Hematopoietic multipotent progenitor cell treated with erythropoietin and hydrocortisone succinate and interleukin-3 and kit ligand, for 17 days (in vitro differentiated cells): Measurements from ENCODE around the gene LZTS3.
"Not testable (repeated sequence)": the region's sequence is repeated elsewhere in the genome, so short reads cannot be mapped to it uniquely, and the experiment has no call there.

Experiments
- DNase-seq: peaks from one replicate; pipeline ENCODE4 v3.0.0-alpha.2; 2015; ENCODE audit warnings: low spot score

The LZTS3 gene

DNA sequence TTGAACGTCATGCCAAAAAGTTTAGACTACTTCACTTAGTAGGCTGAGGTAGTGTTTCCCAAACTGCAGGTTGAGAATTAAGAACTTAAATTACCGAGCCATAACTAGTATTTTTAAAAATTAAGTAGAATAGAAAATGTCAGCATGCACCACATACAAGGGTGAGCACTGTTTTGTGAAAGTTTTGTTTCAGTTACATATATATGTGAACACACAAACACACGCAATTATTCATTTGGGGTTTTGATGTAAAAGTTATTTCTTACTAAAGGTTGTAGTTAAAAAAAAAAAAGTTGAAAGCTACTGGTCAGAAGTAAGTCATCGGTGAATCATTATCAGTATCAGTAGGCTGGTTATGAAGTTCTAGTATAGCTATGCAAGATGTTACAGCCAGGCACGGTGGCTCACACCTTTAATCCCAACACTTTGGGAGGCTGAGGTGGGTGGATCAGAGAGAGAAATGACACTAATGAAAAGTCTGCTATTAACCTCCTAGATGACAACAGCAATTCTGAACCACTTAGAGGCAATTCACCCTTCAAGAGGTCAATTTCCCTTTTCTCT, 37.8 kb downstream of the LZTS3 start:
- DNase-seq = no peak

DNA sequence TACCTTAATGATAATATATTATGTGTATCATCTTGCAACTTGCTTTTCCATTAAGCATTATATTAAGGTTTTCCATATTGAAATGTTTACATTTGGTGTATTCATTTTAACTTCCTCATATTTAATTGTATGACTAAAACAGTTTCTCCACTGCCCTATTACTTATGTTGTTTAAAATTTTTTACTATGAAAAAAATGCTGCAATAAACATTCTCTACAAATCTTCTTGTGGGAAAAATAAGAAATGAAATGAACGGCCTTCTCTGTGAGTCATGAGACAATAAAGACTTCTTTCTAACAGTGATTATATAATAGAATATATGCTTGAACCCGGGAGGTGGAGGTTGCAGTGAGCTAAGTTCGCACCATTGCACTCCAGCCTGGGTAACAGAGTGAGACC, 39.2 kb downstream of the LZTS3 start:
- no peak for DNase-seq

DNA sequence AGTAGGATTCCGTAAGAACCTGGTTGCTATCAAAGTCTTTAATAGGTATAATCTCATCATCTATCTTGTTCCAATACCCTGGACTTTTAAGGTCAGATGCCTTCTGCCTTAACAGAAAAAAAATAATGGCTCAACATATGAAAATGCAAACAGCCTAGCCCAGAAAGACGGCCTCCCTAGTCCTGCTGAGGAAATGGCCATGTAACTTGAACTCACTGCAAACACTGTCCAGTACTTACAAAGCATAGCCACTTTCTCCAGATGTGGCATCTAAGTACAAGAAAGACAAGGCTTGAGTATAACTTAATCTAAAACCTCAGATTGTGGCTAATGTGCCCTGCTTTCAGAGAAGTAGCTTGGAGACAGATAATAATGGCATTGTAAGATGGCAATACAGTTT, 40.2 kb downstream of the LZTS3 start:
- no peak for DNase-seq

DNA sequence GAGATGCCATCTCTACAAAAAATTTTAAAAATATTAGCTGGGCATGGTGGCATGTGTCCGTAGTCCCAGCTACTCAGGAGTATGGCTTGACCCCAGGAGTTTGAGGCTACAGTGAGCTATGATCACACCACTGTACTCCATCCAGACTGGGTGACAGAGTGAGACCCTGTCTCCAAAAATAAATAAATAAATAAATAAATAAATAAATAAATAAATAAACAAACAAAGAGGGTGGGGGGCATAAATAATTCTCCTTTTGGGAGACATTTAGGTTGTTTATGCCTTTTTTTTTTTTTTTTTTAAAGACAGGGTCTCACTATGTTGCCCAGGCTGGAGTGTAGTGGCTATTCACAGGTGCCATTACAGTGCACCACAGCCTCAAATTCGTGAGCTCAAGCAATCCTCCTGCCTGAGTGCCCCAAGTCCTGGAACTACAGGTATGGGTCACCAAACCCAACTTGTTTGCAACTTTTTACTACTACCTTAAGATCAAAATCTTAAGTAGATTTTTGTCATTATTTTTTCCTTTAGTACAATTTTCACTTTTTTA, 43.2 kb downstream of the LZTS3 start:
- no peak for DNase-seq

DNA sequence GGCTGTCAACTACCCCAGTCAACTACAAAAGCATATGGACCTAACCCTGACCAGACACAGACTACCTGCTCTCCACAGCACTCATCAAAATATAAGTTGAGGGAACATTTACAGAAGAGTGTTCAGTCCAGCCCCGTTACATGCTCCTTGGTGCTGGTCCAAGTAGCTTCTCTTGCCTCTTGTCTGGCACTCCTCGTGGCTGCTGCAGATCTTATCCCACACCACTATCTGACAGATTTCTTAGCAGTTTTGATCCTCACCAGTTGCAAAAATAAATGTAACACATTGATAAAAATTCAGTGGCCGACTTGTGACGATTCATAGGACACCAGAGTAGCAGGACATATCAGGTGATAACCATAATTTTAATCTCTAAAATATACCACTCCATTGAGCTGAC, 44.3 kb downstream of the LZTS3 start:
- no peak for DNase-seq

DNA sequence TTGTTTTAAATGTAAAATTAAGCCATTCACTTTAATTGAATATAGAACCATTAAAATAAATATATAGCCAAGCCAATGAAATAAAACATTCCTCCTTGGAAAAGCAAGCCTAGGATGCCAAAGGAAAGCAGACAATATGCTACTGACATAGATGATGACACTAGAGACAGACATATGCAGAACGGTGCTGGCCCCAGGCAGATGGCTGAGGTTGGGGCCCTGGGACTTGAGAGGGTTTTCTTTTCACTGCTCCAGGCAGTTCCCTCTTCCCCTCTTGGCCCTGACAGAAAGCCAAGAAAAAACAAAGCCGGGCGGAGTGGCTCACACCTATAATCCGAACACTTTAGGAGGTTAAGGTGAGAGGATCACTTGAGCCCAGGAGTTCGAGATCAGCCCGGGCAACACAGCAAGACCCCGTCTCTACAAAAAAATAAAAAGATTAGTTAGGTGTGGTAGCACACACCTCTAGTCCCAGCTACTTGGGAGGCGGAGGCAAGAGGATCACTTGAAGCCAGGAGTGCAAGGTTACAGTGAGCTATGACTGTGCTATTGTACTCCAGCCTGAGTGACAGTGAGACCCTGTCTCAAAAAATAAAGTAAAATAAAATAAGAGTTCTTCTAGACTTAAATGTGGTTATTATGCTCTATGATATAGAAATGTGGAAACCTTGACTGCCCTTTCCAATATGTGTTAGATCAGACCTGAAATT, 44.9 kb downstream of the LZTS3 start:
- DNase-seq = no peak

DNA sequence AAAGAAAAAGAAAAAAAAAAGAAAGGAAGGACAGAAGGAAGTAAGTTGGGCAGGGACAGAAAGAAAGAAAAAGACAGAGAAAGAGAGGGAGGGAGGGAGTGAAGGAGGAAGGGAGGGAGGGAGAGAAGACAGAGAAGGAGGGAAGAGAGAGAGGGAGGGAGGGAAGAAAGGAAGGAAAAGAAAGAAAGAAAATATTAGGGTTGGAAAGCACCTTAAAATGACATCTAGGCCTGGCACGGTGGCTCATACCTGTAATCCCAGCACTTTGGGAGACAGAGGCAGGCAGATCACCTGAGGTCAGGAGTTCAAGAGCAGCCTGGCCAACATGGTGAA, 46.9 kb downstream of the LZTS3 start:
- no peak for DNase-seq

DNA sequence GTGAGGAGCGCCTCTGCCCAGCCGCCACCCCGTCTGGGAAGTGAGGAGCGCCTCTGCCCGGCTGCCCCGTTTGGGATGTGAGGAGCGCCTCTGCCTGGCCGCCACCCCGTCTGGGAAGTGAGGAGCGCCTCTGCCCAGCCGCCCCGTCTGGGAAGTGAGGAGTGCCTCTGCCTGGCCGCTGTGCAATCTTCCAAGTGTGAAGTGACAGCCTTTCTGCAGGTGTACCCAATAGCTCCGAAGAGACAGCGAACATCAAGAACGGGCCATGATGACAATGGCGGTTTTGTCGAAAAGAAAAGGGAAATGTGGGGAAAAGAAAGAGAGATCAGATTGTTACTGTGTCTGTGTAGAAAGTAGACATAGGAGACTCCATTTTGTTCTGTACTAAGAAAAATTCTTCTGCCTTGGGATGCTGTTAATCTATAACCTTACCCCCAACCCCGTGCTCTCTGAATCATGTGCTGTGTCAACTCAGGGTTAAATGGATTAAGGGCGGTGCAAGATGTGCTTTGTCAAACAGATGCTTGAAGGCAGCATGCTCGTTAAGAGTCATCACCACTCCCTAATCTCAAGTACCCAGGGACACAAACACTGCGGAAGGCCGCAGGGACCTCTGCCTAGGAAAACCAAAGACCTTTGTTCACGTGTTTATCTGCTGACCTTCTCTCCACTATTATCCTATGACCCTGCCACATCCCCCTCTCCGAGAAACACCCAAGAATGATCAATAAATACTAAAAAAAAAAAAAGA, 47.4 kb downstream of the LZTS3 start:
- DNase-seq = not testable (repeated sequence)

DNA sequence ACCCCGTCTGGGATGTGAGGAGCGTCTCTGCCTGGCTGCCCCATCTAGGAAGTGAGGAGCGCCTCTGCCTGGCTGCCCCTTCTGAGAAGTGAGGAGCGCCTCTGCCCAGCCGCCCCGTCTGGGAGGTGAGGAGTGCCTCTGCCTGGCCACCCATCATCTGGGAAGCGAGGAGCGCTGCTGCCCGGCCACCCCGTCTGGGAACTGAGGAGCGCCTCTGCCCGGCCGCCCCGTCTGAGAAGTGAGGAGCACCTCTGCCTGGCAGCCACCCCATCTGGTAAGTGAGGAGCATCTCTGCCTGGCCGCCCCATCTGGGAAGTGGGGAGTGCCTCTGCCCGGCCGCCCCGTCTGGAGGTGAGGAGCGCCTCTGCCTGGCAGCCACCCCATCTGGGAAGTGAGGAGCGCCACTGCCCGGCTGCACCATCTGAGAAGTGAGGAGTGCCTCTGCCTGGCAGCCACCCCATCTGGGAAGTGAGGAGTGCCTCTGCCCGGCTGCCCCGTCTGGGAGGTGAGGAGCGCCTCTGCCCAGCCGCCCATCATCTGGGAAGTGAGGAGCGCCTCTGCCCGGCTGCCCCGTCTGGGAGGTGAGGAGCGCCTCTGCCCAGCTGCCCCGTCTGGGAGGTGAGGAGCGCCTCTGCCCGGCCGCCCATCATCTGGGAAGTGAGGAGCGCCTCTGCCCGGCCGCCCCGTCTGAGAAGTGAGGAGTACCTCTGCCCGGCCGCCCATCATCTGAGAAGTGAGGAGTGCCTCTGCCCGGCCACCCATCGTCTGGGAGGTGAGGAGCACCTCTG, 48.4 kb downstream of the LZTS3 start:
- DNase-seq = not testable (repeated sequence)

DNA sequence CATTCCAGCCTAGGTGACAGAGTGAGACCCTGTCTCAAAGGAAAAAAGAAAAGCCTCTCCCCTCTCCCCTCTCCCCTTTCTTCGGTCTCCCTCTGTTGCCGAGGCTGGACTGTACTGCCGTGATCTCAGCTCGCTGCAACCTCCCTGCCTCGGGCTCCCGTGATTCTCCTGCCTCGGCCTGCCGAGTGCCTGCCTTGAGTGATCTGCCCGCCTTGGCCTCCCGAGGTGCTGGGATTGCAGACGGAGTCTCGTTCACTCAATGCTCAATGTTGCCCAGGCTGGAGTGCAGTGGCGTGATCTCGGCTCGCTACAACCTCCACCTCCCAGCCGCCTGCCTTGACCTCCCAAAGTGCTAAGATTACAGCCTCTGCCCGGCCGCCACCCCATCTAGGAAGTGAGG, 49.2 kb downstream of the LZTS3 start:
- DNase-seq = not testable (repeated sequence)

DNA sequence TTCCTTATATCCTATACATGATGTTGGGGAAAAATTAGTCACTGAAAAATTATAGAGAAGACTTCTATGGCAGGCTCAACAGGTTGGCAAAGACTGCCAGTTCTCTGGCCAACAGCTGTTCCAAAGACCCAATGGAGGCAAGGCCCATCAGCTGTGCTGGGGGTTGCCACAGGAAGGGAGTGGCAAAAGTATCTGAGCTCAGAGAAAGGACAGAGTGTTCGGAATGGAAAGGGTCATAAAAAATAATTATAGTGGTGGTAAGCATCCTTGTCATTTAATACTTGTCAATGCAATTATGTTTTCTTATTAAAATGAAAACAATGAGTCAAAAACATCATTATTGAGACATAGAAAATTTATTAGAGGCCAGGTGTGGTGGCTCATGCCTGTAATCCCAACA, 49.8 kb downstream of the LZTS3 start:
- no peak for DNase-seq

DNA sequence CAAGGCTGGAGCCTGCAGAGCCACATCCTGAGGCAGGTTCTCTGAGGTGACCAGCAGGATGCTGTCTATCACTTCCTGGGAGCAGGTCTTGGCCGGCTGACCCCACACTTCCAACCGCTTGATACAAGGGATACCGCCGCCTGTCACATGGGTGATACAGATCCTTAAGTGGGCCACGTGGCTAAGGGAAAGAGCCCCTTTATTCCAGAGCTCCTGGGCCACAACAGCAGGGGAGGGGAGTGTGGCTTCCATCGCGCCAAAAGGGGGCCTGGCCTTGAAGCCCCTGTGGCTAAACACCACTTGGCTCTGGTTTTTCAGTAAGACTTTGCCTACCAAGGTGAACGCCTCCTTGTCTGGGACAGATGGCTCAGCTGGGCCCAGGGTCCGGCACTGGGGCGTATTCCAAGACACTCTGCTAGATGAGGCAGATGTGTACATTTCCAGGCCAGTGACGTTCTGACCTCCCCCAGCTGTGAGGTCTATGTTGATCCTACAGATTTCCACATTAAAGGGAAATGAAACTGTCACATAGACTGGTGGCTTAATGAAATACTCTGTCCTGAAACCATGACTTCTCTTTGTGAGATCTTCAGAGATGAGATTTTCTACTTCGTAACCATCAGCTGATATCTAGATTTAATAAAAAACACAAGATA, 51.3 kb downstream of the LZTS3 start:
- DNase-seq = no peak

DNA sequence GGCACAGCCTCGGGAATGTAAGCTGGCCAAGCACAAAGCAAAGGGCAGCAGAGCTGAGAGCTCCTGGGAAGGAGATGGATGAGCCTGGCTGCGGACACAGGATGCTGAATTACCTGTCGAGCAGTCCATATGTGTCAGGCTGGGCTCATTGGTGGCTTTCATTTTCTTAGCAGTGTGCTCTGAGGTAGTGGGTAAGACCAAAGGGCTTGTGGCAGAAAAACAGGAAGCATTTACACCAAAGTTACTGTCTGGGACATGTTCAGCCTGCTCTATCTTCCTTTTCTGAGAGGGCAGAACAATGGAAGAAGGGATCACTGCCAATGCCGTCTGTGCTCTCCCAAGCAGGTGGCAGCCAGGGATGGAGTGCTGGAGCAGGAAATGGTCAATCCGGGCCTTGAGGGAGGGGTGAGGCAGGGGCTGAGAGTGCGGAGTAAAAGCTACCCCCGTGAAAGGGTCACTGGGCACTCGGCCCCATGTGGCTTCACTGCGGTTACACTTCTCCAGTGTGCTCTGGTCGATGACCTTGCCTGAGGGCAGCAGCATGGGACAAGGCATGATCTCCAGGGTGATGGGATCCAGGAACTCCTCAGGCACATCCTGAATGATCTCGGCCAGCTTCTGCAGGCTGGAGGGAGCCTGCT, 52.0 kb downstream of the LZTS3 start:
- no peak for DNase-seq

DNA sequence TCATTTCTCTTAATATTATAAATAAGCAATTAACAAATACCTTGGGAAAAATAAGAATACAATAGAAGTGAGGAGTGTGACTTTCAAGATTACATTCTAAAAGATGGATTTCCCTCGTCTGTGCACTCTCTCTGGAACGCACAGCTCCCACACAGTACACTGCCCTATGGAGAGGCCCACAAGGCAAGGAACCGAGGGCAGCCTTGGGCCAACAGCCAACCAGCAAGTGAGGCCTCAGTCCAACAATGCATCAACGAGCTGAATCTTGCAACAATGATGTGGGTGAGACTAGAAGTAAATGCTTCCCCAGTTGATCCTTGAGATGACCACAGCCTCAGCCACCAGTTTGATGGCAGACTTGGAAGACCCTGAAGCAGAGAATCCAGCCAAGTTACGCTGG, 54.3 kb downstream of the LZTS3 start:
- DNase-seq = no peak

DNA sequence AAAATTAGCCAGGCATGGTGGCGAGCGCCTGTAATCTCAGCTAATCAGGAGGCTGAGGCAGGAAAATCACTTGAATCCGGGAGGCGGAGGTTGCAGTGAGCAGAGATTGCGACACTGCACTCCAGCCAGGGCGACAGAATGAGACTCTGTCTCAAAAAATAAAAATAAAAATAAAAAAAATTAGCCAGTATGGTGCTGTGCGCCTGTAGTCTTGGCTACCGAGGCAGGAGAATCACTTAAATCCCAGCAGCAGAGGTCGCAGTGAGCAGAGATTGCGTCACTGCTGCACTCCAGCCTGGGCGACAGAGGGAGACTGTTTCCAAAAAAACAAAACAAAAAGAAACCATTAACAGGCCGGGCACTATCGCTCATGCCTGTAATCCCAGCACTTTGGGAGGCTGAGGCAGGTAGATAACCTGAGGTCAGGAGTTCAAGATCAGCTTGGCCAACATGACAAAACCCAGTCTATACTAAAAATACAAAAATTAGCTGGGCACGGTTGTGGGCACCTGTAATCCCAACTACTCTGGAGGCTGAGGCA, 55.4 kb downstream of the LZTS3 start:
- DNase-seq = peak; percentile 31

DNA sequence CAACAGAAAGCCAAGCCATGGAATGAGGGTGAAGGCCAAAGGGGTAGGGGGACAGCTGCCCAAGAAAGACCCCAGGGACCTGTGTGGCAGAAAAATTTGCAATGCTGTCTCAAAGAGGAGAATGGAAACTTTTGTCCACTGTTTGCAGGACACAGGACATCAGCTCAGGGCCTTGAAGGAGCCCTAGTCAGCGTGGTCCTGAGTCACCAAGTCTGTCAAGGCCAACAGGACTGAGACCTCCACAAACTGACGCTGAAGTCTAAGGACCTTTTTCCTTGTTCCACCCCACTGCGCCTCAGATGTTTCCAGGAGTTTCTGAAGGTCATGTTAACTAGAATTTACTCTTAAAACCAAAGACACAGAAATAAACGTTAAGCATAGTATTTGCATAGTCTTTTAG, 57.0 kb downstream of the LZTS3 start:
- no peak for DNase-seq

DNA sequence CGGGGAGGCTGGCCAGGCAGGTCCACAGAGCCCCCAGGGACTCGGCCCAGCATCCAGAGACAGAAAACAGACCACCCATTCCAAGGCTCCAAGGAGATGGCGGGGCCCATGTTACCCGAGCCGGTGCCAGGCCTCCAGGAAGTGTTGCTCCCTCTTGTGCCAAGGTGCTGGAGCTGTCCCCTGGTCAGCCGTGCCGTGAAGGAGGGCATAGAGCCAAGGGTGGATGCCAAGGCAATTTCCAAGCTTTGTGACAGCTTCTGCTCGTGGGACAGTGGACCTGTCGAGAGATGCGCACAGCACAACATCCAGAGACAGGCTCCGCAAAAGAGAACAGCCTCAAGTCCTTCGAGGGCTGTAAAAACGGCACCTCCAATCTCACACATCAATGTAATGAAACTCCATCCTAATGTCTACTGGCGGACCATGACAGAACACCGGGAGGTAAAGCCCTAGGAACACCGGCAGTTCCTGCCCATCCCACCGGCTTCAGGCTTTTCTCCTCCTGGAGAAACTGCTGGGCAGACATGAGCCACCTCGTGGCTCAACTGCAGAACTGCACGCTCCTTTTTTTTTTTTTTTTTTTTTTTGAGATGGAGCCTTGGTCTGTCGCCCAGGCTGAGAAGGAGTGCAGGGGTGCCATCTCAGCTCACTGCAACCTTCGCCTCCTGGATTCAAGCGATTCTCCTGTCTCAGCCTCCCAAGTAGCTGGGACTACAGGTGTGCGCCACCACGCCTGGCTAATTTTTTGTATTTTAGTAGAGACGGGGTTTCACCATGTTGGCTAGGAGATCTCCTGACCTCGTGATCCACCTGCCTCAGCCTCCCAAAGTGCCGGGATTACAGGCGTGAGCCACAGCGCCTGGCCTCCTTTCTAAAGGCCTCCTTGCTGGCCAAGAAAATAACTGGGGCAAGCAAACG, 57.9 kb downstream of the LZTS3 start:
- DNase-seq = peak; percentile 47
